HTR-8/SVneo (cell line): Measurements from ENCODE around the gene GPR132.
"Not testable (repeated sequence)": the region's sequence is repeated elsewhere in the genome, so short reads cannot be mapped to it uniquely, and the experiment has no call there.

Experiments used
- DNase-seq: peaks from one replicate; pipeline ENCODE4 v3.0.0; 2011; ENCODE audit warnings: low spot score, mixed read lengths; ENCODE audit not compliant: insufficient read length
- FAIRE-seq: peaks from 2 replicates; lab custom pipeline; 2011; peaks lifted over from hg19 to GRCh38; lab: Jason Lieb, UNC

The GPR132 gene

GRCh38 chr14:105091517-105092170 is 26.4 kb upstream of the GPR132 start:
- FAIRE-seq (peak; percentile 96), DNase-seq (peak; percentile 75)

GRCh38 chr14:105091054-105091516 is 25.9 kb upstream of the GPR132 start:
- no peak for DNase-seq
- FAIRE-seq: no peak

- FAIRE-seq: peak; percentile 89
Measured at GRCh38 chr14:105090493-105091053, 25.3 kb upstream of the GPR132 start.

GRCh38 chr14:105089746-105090492 is 24.7 kb upstream of the GPR132 start:
- FAIRE-seq: peak; percentile 9
- no peak for DNase-seq

More at GRCh38 chr14:105090493-105091053, 25.3 kb upstream of the GPR132 start:
- DNase-seq: peak; percentile 74

- FAIRE-seq (no peak), DNase-seq (no peak)
Measured at GRCh38 chr14:105088812-105089745, 23.8 kb upstream of the GPR132 start.

- FAIRE-seq (peak; percentile 98), DNase-seq (peak; percentile 74)
Measured at GRCh38 chr14:105087963-105088811, 23.0 kb upstream of the GPR132 start.

- DNase-seq (peak; percentile 63), FAIRE-seq (peak; percentile 69)
Measured at GRCh38 chr14:105087308-105087962, 22.2 kb upstream of the GPR132 start.

- peak; percentile 68 for DNase-seq
- peak; percentile 94 for FAIRE-seq
Measured at GRCh38 chr14:105086833-105087307, 21.6 kb upstream of the GPR132 start.

- DNase-seq (no peak), FAIRE-seq (no peak)
Measured at GRCh38 chr14:105085766-105086165, 20.5 kb upstream of the GPR132 start.

- FAIRE-seq (no peak), DNase-seq (no peak)
Measured at GRCh38 chr14:105084741-105085571, 19.7 kb upstream of the GPR132 start.

GRCh38 chr14:105083926-105084685 is 18.9 kb upstream of the GPR132 start:
- no peak for FAIRE-seq
- no peak for DNase-seq

GRCh38 chr14:105082703-105083102 is 17.5 kb upstream of the GPR132 start:
- DNase-seq: no peak
- no peak for FAIRE-seq

- not testable (repeated sequence) for DNase-seq, FAIRE-seq
Measured at GRCh38 chr14:105081473-105081872, 16.2 kb upstream of the GPR132 start.

GRCh38 chr14:105080161-105080560 is 14.9 kb upstream of the GPR132 start:
- DNase-seq: no peak
- no peak for FAIRE-seq

- FAIRE-seq: no peak
- DNase-seq: no peak
Measured at GRCh38 chr14:105078294-105078693, 13.1 kb upstream of the GPR132 start.

- FAIRE-seq (peak; percentile 38), DNase-seq (no peak)
Measured at GRCh38 chr14:105077649-105077995, 12.4 kb upstream of the GPR132 start.
